GM19351 (cell line): ENCODE results near the gene REC8.

Source experiments
- ATAC-seq: cut with Tn5 transposase; IDR thresholded peaks from one replicate; pipeline ENCODE4 v1.9.1; 2021; ENCODE audit warnings: mild to moderate bottlenecking, moderate library complexity; ENCODE audit not compliant: unreplicated experiment

REC8 gene

DNA sequence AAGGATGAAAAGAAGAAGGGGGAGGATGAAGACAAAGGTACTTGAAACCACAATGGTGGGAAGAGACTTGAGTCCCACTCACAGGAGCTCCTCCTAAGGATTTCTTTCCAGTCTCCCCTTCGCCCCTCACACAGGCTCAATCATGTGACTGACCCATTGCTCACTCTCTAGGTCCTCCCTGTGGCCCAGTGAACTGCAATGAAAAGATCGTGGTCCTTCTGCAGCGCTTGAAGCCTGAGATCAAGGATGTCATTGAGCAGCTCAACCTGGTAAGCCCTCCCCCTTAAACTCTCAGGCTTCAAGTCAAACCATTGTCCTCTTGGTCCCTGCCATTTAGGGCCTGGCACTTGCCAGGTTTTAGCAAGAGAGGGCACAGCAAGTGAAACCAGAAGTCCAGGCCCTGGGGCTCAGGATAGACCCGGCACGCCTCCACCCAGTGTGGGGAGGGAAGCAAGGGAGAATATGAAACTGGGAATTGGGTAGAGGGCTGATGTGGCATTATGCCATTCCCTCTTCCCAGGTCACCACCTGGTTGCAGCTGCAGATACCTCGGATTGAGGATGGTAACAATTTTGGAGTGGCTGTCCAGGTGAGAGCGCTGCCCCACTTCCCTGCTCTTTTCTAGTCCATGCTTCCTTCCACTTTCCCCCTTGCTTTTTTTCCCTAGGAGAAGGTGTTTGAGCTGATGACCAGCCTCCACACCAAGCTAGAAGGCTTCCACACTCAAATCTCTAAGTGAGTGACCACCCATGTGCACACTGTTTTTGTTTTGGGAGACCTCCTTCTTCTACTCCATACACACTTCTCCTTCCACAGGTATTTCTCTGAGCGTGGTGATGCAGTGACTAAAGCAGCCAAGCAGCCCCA, 34.1 kb upstream of the REC8 start:
- no peak for ATAC-seq

DNA sequence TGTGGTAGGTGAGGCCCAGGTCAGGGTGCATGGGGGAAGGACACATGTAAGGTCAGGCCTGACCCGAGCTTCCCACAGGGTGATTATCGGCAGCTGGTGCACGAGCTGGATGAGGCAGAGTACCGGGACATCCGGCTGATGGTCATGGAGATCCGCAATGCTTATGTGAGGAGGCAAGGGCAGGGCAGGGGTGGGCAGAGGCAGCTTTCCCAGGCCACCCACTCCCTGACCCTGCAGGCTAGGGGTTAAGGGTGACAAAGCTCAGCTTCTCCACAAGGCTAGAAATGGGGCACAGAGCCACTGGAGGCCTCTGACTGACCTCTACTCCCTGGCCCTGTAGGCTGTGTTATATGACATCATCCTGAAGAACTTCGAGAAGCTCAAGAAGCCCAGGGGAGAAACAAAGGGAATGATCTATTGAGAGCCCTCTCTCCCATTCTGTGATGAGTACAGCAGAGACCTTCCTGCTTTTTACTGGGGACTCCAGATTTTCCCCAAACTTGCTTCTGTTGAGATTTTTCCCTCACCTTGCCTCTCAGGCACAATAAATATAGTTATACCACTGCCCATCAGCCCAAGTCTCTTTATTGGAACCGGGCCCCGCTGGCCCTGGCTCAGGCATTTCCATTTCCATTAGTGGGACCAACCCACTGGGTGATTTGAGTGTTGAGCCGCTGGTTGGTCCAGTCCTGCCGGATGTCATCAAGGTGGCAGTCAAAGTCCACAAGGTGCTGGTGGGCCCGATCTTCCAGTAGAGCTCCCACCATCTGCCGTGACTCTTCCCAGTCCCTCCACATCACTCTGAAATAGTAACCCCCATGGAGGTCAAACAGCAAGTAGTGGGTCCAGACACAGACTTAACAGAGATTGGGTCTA, 33.2 kb upstream of the REC8 start:
- no peak for ATAC-seq

- ATAC-seq = no peak
These were observed 32.5 kb upstream of the REC8 start for GRCh38 chr14:24139272-24139934.

- peak; percentile 86 for ATAC-seq
These were observed 30.6 kb upstream of the REC8 start, which contains the start of gene EMC9 for GRCh38 chr14:24141097-24141880. EMC9 (minus strand) TSS chr14:24141591; CDS start chr14:24141304, 287 bp downstream.

DNA sequence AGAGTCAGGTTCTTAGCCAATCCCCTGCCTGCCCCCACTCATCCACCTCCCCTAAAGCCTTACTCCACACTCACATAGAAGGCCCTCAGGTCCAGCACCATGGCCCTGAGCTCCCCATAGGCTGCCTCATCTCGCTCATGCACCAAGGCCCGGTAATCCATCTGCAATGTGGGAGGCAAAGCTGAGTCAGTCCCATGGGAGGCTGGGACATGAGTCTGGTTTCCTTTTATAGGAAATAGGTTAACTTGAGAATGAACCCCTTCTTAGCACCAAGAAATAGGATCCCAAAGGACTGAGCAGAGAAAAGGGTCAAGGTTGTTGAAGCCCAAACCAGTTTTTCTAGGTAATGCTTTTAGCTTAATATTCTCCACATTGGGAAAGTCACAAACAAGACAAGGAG, 28.4 kb upstream of the REC8 start:
- ATAC-seq = no peak

DNA sequence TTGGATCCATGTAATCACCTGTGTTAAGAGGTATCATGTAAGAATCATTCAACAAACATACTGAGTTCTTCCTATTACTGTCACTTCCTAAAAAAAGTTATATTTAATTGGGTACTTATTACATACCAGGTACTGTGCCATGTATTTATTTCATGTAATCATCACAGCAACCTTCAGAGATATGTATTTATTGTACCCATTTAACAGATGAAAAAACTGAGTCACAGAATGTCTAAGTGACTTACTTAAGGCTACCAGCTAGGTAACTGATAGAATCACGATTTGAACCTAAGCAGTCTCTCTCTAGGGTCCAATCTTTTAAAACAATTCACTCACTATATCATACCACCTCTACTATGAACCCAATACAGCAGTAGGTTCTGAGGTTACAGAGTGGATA, 27.4 kb upstream of the REC8 start:
- no peak for ATAC-seq

GRCh38 chr14:24145219-24145618, 26.7 kb upstream of the REC8 start:
- ATAC-seq = no peak

- ATAC-seq = no peak
These were observed 26.0 kb upstream of the REC8 start for GRCh38 chr14:24145690-24146452.

DNA sequence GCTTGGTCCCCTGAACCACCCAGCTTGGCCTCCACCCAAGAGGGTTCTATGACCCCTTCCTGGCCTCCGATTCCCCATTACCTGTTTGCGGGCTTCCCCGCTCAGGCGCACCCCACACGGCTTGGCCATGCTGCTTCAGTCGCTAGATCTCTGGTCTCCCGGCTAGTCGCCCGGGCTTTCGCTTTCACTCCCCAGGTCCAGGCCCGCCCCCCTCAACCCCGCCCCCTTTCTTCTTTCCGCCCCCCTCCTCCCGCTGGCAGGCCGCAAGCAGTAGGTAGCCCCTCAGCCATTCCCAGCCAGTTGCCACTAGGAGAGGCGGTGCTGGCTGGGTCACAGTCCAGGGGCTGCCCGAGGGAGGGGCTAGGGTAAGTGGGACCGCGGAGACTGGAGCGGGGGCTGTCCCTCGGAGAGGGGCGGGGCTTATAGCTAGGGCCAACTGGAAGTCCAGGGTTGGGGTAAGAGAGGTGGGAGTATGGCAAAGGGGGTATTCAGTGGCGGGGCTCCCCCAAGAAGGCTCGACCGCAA, 25.4 kb upstream of the REC8 start, which contains the start of gene PSME2:
Gene PSME2 (minus strand): TSS at position 158 of the 525 bp plus-strand sequence. CDS start 29 bp downstream, at position 129.
- peak; percentile 65 for ATAC-seq

GRCh38 chr14:24146978-24147760, 24.7 kb upstream of the REC8 start, which contains the start of gene RNF31:
RNF31 (plus strand) TSS chr14:24147498; CDS start chr14:24147699, 201 bp downstream.
- ATAC-seq = peak; percentile 80

DNA sequence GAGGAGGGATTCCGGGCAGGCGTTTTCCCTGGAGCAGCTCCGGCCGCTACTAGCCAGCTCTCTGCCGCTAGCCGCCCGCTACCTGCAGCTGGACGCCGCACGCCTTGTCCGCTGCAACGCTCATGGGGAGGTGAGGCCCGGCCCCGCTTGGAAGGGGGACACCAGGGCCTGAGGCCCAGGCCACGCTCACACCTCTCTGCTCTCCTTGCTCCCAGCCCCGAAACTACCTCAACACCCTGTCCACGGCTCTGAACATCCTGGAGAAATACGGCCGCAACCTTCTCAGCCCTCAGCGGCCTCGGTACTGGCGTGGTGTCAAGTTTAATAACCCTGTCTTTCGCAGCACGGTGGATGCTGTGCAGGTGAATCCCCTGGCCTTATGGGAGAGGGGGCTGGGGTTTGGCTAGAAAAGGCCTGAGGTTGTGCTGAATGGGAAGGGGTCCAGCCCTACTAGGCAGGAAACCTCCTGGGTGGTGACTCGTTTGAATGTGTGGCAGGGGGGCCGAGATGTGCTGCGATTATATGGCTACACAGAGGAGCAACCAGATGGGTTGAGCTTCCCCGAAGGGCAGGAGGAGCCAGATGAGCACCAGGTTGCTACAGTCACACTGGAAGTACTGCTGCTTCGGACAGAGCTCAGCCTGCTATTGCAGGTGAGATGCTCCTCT, 24.0 kb upstream of the REC8 start:
- no peak for ATAC-seq

- ATAC-seq = no peak
These were observed 22.4 kb upstream of the REC8 start for GRCh38 chr14:24149302-24149969.

DNA sequence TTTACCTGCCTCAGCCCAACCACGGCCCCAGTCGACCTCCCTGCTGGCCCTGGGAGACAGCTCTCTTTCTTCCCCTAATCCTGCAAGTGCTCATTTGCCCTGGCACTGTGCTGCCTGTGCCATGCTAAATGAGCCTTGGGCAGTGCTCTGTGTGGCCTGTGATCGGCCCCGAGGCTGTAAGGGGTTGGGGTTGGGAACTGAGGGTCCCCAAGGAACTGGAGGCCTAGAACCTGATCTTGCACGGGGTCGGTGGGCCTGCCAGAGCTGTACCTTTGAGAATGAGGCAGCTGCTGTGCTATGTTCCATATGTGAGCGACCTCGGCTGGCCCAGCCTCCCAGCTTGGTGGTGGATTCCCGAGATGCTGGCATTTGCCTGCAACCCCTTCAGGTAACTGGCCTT, 21.8 kb upstream of the REC8 start:
- no peak for ATAC-seq

DNA sequence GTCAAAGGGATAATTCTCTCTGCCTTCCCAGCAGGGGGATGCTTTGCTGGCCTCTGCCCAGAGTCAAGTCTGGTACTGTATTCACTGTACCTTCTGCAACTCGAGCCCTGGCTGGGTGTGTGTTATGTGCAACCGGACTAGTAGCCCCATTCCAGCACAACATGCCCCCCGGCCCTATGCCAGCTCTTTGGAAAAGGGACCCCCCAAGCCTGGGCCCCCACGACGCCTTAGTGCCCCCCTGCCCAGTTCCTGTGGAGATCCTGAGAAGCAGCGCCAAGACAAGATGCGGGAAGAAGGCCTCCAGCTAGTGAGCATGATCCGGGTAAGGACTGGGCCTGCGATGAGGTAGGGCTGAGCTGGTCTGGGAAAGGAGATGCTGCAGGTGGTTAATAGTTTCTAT, 21.3 kb upstream of the REC8 start:
- no peak for ATAC-seq

- ATAC-seq = no peak
These were observed 20.9 kb upstream of the REC8 start for GRCh38 chr14:24150993-24151392.

GRCh38 chr14:24151404-24152080, 20.3 kb upstream of the REC8 start:
- ATAC-seq = no peak

DNA sequence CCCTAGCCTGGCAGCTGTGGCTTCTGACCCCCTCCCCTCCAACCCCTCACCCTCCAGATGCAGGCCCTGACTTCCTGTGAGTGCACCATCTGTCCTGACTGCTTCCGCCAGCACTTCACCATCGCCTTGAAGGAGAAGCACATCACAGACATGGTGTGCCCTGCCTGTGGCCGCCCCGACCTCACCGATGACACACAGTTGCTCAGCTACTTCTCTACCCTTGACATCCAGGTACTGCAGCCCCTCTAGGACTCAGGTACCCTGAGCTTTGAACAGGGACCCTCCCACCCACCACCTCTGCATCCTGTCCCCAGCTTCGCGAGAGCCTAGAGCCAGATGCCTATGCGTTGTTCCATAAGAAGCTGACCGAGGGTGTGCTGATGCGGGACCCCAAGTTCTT, 16.8 kb upstream of the REC8 start:
- ATAC-seq = no peak
